Suprapubic skin (tissue), 4 donors: ENCODE measurements around the gene TIE1. TPM values are rescaled to one million over a fixed set of nuclear protein-coding genes. Genes with fewer than 3 reads are reported as not detected.
A peak's percentile ranks its signal among the peaks of the same experiment; 100 is the strongest.

Source experiments
- DNase-seq, 2 donors: peaks; one replicate each; pipeline ENCODE4 v3.0.0-alpha.2; 2019; ENCODE audit warnings: low spot score in 2 of 2
- H3K27ac ChIP-seq: fragments of 200-600 bp; sonication (generic); one replicate; pipeline ENCODE4 v1.5.1; 2019
- H3K27me3 ChIP-seq: fragments of 200-600 bp; sonication (generic); one replicate; pipeline ENCODE4 v1.5.1; 2019
- H3K36me3 ChIP-seq: fragments of 200-600 bp; sonication (generic); one replicate; pipeline ENCODE4 v1.5.1; 2019
- H3K4me1 ChIP-seq: fragments of 200-600 bp; sonication (generic); one replicate; pipeline ENCODE4 v1.5.1; 2019
- H3K4me3 ChIP-seq: fragments of 200-600 bp; sonication (generic); one replicate; pipeline ENCODE4 v1.5.1; 2019; ENCODE audit warnings: mild to moderate bottlenecking
- H3K9me3 ChIP-seq: fragments of 200-600 bp; sonication (generic); one replicate; pipeline ENCODE4 v1.5.1; 2019
- CTCF ChIP-seq, 2 donors: fragments of 200-600 bp in 1 of 2; fragments of 450-650 bp in 1 of 2; sonication (generic) in 1 of 2; IDR thresholded peaks; one replicate each; pipeline ENCODE4 v1.5.1; 2016 to 2019; ENCODE audit warnings: antibody characterized with exemption in 2 of 2, mild to moderate bottlenecking in 1 of 2, moderate library complexity in 1 of 2
- EP300 ChIP-seq: sonication (generic); formaldehyde crosslinking; IDR thresholded peaks from one replicate; pipeline ENCODE4 v1.6.1; 2017; ENCODE audit warnings: antibody characterized with exemption
- POLR2A ChIP-seq, 2 donors: fragments of 450-650 bp; IDR thresholded peaks; one replicate each; pipeline ENCODE4 v1.6.1; 2017; ENCODE audit warnings: antibody characterized with exemption in 2 of 2, mild to moderate bottlenecking in 2 of 2, moderate library complexity in 2 of 2
- POLR2AphosphoS5 ChIP-seq, 3 donors: sonication (generic); formaldehyde crosslinking; IDR thresholded peaks; one replicate each; pipeline ENCODE4 v1.6.1; 2017; ENCODE audit warnings: antibody characterized with exemption in 3 of 3
- WGBS: methylation state at CpG from one replicate; pipeline ENCODE4 v1.1.5; 2018; 5-methylcytosine and 5-hydroxymethylcytosine counted together
- total RNA-seq, 4 donors: library from RNA; depleted of rRNA; stranded (reverse); fragments of >200 nt; gene quantifications; one replicate each; pipeline ENCODE4 v1.1.0, GENCODE V29; 2016

The TIE1 gene
- total RNA-seq, 4 donors from 2014 or later, result 5.4 to 19.0 (median 11.3) TPM

- no peak overlapping the region for H3K4me3 ChIP-seq
- H3K27me3 ChIP-seq, result no peaks in the 10 kb centered on the region
- peaks cover 25% of the 10 kb centered on the region for H3K4me1 ChIP-seq
- DNase-seq, result no peak
- TF ChIP-seq POLR2AphosphoS5 (IDR thresholded peaks at IDR 0.05) (no peak), EP300 (no peak), CTCF (IDR thresholded peaks at IDR 0.05) (no peak), POLR2A (IDR thresholded peaks at IDR 0.05) (no peak)
- H3K9me3 ChIP-seq, result no peaks in the 10 kb centered on the region
- H3K27ac ChIP-seq, result no peak overlapping the region
- no peaks in the 10 kb centered on the region for H3K36me3 ChIP-seq
- 64% methylated on average over 3 of the region's 3 CpGs for WGBS
Measured at GRCh38 chr1:43352881-43353280, 52.1 kb downstream of the TIE1 start.

- no peaks in the 10 kb centered on the region for H3K36me3 ChIP-seq
- 74% methylated on average over 2 of the region's 2 CpGs for WGBS
- H3K27ac ChIP-seq, result no peak overlapping the region
- TF ChIP-seq POLR2AphosphoS5 (IDR thresholded peaks at IDR 0.05) (no peak), CTCF (IDR thresholded peaks at IDR 0.05) (no peak), EP300 (no peak), POLR2A (IDR thresholded peaks at IDR 0.05) (no peak)
- no peak overlapping the region for H3K4me3 ChIP-seq
- H3K27me3 ChIP-seq, result no peaks in the 10 kb centered on the region
- no peaks in the 10 kb centered on the region for H3K9me3 ChIP-seq
- no peak for DNase-seq
- peaks cover 19% of the 10 kb centered on the region for H3K4me1 ChIP-seq
Measured at GRCh38 chr1:43354471-43354870, 53.7 kb downstream of the TIE1 start.

GRCh38 chr1:43354936-43355335 lies 54.2 kb downstream of the TIE1 start:
- TF ChIP-seq EP300 (no peak), POLR2AphosphoS5 (IDR thresholded peaks at IDR 0.05) (no peak), CTCF (IDR thresholded peaks at IDR 0.05) (no peak), POLR2A (IDR thresholded peaks at IDR 0.05) (no peak)
- DNase-seq, result no peak
- 97% methylated on average over 2 of the region's 2 CpGs for whole genome bisulfite sequencing
- H3K4me3 ChIP-seq, result no peak overlapping the region
- H3K9me3 ChIP-seq, result no peaks in the 10 kb centered on the region
- H3K27ac ChIP-seq, result no peak overlapping the region
- peaks cover 16% of the 10 kb centered on the region for H3K4me1 ChIP-seq
- no peaks in the 10 kb centered on the region for H3K36me3 ChIP-seq
- no peaks in the 10 kb centered on the region for H3K27me3 ChIP-seq

GRCh38 chr1:43357251-43357650 lies 56.5 kb downstream of the TIE1 start:
- WGBS, result 93% methylated on average over 4 of the region's 4 CpGs
- Histone ChIP-seq H3K36me3 (peaks cover 19% of the 10 kb centered on the region), H3K4me1 (peaks cover 14% of the 10 kb centered on the region), H3K27ac (no peak overlapping the region), H3K9me3 (no peaks in the 10 kb centered on the region), H3K27me3 (no peaks in the 10 kb centered on the region), H3K4me3 (no peak overlapping the region)
- TF ChIP-seq CTCF (IDR thresholded peaks at IDR 0.05) (no peak), POLR2A (IDR thresholded peaks at IDR 0.05) (no peak), POLR2AphosphoS5 (IDR thresholded peaks at IDR 0.05) (no peak), EP300 (no peak)
- DNase-seq, result no peak

- peaks cover 14% of the 10 kb centered on the region for H3K4me1 ChIP-seq
- WGBS, result 1% methylated on average over 30 of the region's 33 CpGs
- peak overlapping the region; percentile 51 for H3K4me3 ChIP-seq
- H3K27ac ChIP-seq, result peak overlapping the region; percentile 85
- no peak for DNase-seq
- TF ChIP-seq POLR2AphosphoS5 (IDR thresholded peaks at IDR 0.05), result peak in 1 of 3 donors; percentile 15
- TF ChIP-seq CTCF (IDR thresholded peaks at IDR 0.05), result no peak
- peak in 1 of 2 donors; percentile 14 for TF ChIP-seq POLR2A (IDR thresholded peaks at IDR 0.05)
- no peak for TF ChIP-seq EP300
- no peaks in the 10 kb centered on the region for H3K9me3 ChIP-seq
- H3K27me3 ChIP-seq, result no peaks in the 10 kb centered on the region
- H3K36me3 ChIP-seq, result peaks cover 29% of the 10 kb centered on the region
Measured at GRCh38 chr1:43358121-43358745, 57.5 kb downstream of the TIE1 start.
